H9 (cell line): Measurements from ENCODE around the gene DUSP28. TPM values are rescaled to one million over a fixed set of nuclear protein-coding genes. Genes with fewer than 3 reads are reported as not detected.

ENCODE experiments used
- DNase-seq: peaks from one replicate; pipeline ENCODE4 v3.0.0-alpha.2; 2017
- H2AFZ ChIP-seq: one replicate; pipeline ENCODE4 v1.6.1; 2013; ENCODE audit warnings: mild to moderate bottlenecking, low read length, control low read depth, moderate library complexity
- H2AK5ac ChIP-seq: 2 replicates; pipeline ENCODE4 v1.6.1; 2013; ENCODE audit warnings: low read length, control low read depth, mixed read lengths; ENCODE audit not compliant: insufficient read length
- H2BK120ac ChIP-seq: one replicate; pipeline ENCODE4 v1.6.1; 2013; ENCODE audit warnings: low read depth, mild to moderate bottlenecking, low read length, control low read depth, inconsistent platforms; ENCODE audit not compliant: poor library complexity, severe bottlenecking
- H2BK12ac ChIP-seq: 2 replicates; pipeline ENCODE4 v1.6.1; 2013; ENCODE audit warnings: low read length, control low read depth, mixed read lengths, low read depth; ENCODE audit not compliant: insufficient read length
- H2BK15ac ChIP-seq: 2 replicates; pipeline ENCODE4 v1.6.1; 2013; ENCODE audit warnings: low read depth, low read length, control low read depth
- H2BK20ac ChIP-seq: one replicate; pipeline ENCODE4 v1.6.1; 2013; ENCODE audit warnings: low read depth, mild to moderate bottlenecking, low read length, control low read depth, inconsistent platforms; ENCODE audit not compliant: poor library complexity, severe bottlenecking
- H2BK5ac ChIP-seq: 2 replicates; pipeline ENCODE4 v1.6.1; 2013; ENCODE audit warnings: low read length, control low read depth, mixed read lengths; ENCODE audit not compliant: insufficient read length
- H3K14ac ChIP-seq: 2 replicates; pipeline ENCODE4 v1.6.1; 2013; ENCODE audit warnings: low read length, control low read depth; ENCODE audit not compliant: insufficient read depth
- H3K18ac ChIP-seq: 2 replicates; pipeline ENCODE4 v1.6.1; 2013; ENCODE audit warnings: low read depth, mild to moderate bottlenecking, mixed read lengths, low read length, control low read depth; ENCODE audit not compliant: insufficient read length
- H3K23ac ChIP-seq: 2 replicates; pipeline ENCODE4 v1.6.1; 2013; ENCODE audit warnings: low read length, control low read depth, mixed read lengths, low read depth; ENCODE audit not compliant: insufficient read length
- H3K23me2 ChIP-seq: 2 replicates; pipeline ENCODE4 v1.6.1; 2013; ENCODE audit warnings: low read depth, mild to moderate bottlenecking, mixed read lengths, low read length, control low read depth; ENCODE audit not compliant: insufficient read length, poor library complexity, severe bottlenecking
- H3K27ac ChIP-seq: 2 replicates; pipeline ENCODE4 v1.5.1; 2013; ENCODE audit warnings: low read length, control low read depth, mixed read lengths, low read depth; ENCODE audit not compliant: insufficient read length
- H3K27me3 ChIP-seq: 2 replicates; pipeline ENCODE4 v1.6.1; 2013; ENCODE audit warnings: low read length, control low read depth, inconsistent platforms; ENCODE audit not compliant: insufficient read depth
- H3K4ac ChIP-seq: 2 replicates; pipeline ENCODE4 v1.6.1; 2013; ENCODE audit warnings: low read depth, mild to moderate bottlenecking, control low read depth, inconsistent platforms, low read length, moderate library complexity
- H3K4me1 ChIP-seq: 2 replicates; pipeline ENCODE4 v1.6.1; 2013; ENCODE audit warnings: low read length, control low read depth, inconsistent platforms; ENCODE audit not compliant: insufficient read depth
- H3K4me2 ChIP-seq: 2 replicates; pipeline ENCODE4 v1.6.1; 2013; ENCODE audit warnings: low read length, control low read depth, mixed read lengths; ENCODE audit not compliant: insufficient read length, insufficient read depth
- H3K56ac ChIP-seq: 2 replicates; pipeline ENCODE4 v1.6.1; 2013; ENCODE audit warnings: low read depth, mild to moderate bottlenecking, mixed read lengths, low read length, control low read depth; ENCODE audit not compliant: insufficient read length
- H3K79me1 ChIP-seq: 2 replicates; pipeline ENCODE4 v1.6.1; 2013; ENCODE audit warnings: low read depth, mild to moderate bottlenecking, moderate library complexity, low read length, control low read depth, inconsistent platforms; ENCODE audit not compliant: insufficient read depth, poor library complexity, severe bottlenecking
- H3K79me2 ChIP-seq: 2 replicates; pipeline ENCODE4 v1.6.1; 2013; ENCODE audit warnings: low read length, control low read depth, inconsistent platforms; ENCODE audit not compliant: insufficient read depth
- H3K9ac ChIP-seq: 2 replicates; pipeline ENCODE4 v1.6.1; 2013; ENCODE audit warnings: low read length, control low read depth, mixed read lengths; ENCODE audit not compliant: insufficient read length; ENCODE audit errors: extremely low read depth
- H3K9me3 ChIP-seq: one replicate; pipeline ENCODE4 v1.6.1; 2013; ENCODE audit warnings: low read depth, low read length, inconsistent platforms; ENCODE audit not compliant: control insufficient read depth
- H3T11ph ChIP-seq: one replicate; pipeline ENCODE4 v1.6.1; 2013; ENCODE audit warnings: mild to moderate bottlenecking, low read length, control low read depth, inconsistent platforms
- H4K20me1 ChIP-seq: one replicate; pipeline ENCODE4 v1.6.1; 2013; ENCODE audit not compliant: control insufficient read depth, insufficient read length, insufficient read depth
- H4K5ac ChIP-seq: 2 replicates; pipeline ENCODE4 v1.6.1; 2013; ENCODE audit warnings: low read depth, mild to moderate bottlenecking, mixed read lengths, low read length, control low read depth; ENCODE audit not compliant: insufficient read length
- H4K8ac ChIP-seq: replicated peaks from 2 replicates; pipeline ENCODE4 v1.6.1; 2013; ENCODE audit warnings: low read length, control low read depth, mixed read lengths, low read depth; ENCODE audit not compliant: insufficient read length
- H4K91ac ChIP-seq: 2 replicates; pipeline ENCODE4 v1.6.1; 2013; ENCODE audit warnings: low read depth, mild to moderate bottlenecking, moderate library complexity, mixed read lengths, low read length, control low read depth; ENCODE audit not compliant: insufficient read length
- H3K27ac Mint-ChIP-seq, 3 experiments: 2 replicates in 2 of 3; 3 replicates in 1 of 3; pipeline ENCODE4 v1.8.0; 2020 to 2021; ENCODE audit warnings: mixed read lengths in 3 of 3, mild to moderate bottlenecking in 1 of 3, moderate library complexity in 1 of 3
- H3K27me3 Mint-ChIP-seq: 2 replicates; pipeline ENCODE4 v1.8.0; 2021; ENCODE audit warnings: low read depth, mild to moderate bottlenecking, moderate library complexity, mixed read lengths
- H3K36me3 Mint-ChIP-seq, 3 experiments: 2 replicates in 2 of 3; 3 replicates in 1 of 3; pipeline ENCODE4 v1.8.0; 2020 to 2021; ENCODE audit warnings: low read depth in 3 of 3, mixed read lengths in 3 of 3; ENCODE audit not compliant: insufficient read depth in 1 of 3
- H3K4me1 Mint-ChIP-seq, 2 experiments: 2 replicates each; pipeline ENCODE4 v1.8.0; 2020; ENCODE audit warnings: mixed read lengths in 2 of 2
- H3K4me3 Mint-ChIP-seq, 2 experiments: 2 replicates in 1 of 2; 3 replicates in 1 of 2; pipeline ENCODE4 v1.8.0; 2020 to 2021; ENCODE audit warnings: mild to moderate bottlenecking in 2 of 2, mixed read lengths in 2 of 2, moderate library complexity in 1 of 2
- H3K9me3 Mint-ChIP-seq, 2 experiments: 2 replicates in 1 of 2; 3 replicates in 1 of 2; pipeline ENCODE4 v1.8.0; 2020; ENCODE audit warnings: mild to moderate bottlenecking in 2 of 2, mixed read lengths in 2 of 2, moderate library complexity in 1 of 2
- WGBS: extraction: QIAGEN DNeasy Blood & Tissue Kit; methylation state at CpG from one replicate; pipeline ENCODE4 v1.1.7; 2013; ENCODE audit warnings: missing lambda C conversion rate, low lambda C conversion rate, mixed read lengths; ENCODE audit not compliant: insufficient read length; ENCODE audit errors: extremely low coverage; 5-methylcytosine and 5-hydroxymethylcytosine counted together
- total RNA-seq: library from RNA; stranded (reverse); gene quantifications from 2 replicates; pipeline ENCODE4 v1.2.1, GENCODE V29; 2021
- TF ChIP-seq, protein P1 (sequence below): fragments of 200-600 bp; sonication (generic); conservative IDR thresholded peaks from 3 replicates; pipeline ENCODE4 v1.8.0; 2021; ENCODE audit warnings: antibody characterized with exemption, mild to moderate bottlenecking

DUSP28 gene
- total RNA-seq, 1 experiment from 2014 or later: 1.6 TPM

- Histone ChIP-seq H3K4ac (no peak overlapping the region), H3K27ac (no peak overlapping the region), H3K9ac (no peak overlapping the region), H3K79me1 (peaks cover 5% of the 10 kb centered on the region), H3K4me1 (peaks cover 12% of the 10 kb centered on the region), H2BK120ac (no peak overlapping the region), H2AFZ (no peak overlapping the region), H4K91ac (no peak overlapping the region), H3K4me2 (peak overlapping the region; percentile 77), H3K23me2 (peaks cover 14% of the 10 kb centered on the region), H4K20me1 (no peaks in the 10 kb centered on the region), H3K27me3 (no peaks in the 10 kb centered on the region), H4K5ac (no peak overlapping the region), H3T11ph (no peak overlapping the region), H2AK5ac (no peak overlapping the region), H2BK5ac (no peak overlapping the region), H3K56ac (no peak overlapping the region), H3K79me2 (peaks cover 13% of the 10 kb centered on the region), H2BK20ac (no peak overlapping the region), H3K14ac (no peak overlapping the region), H4K8ac (no peak overlapping the region), H2BK12ac (no peak overlapping the region), H3K9me3 (no peaks in the 10 kb centered on the region), H2BK15ac (no peak overlapping the region), H3K23ac (no peak overlapping the region), H3K18ac (no peak overlapping the region)
- Mint-ChIP-seq H3K36me3 (peaks cover 2 to 6% (median 5%) of the 10 kb centered on the region in 3 experiments; a peak in 5 of 7 replicates), H3K9me3 (peaks cover 0 to 2% of the 10 kb centered on the region in 2 experiments; a peak in 1 of 5 replicates), H3K4me3 (peak overlapping the region; percentile 95 to 97), H3K4me1 (peaks cover 34 to 38% of the 10 kb centered on the region in 2 experiments), H3K27ac (peak overlapping the region; percentile 25 to 53 (median 44); a peak in 3 of 7 replicates), H3K27me3 (no peaks in the 10 kb centered on the region; the same call in 1 of the 2 replicates)
- DNase-seq: peak; percentile 64
- TF ChIP-seq, protein P1, sequence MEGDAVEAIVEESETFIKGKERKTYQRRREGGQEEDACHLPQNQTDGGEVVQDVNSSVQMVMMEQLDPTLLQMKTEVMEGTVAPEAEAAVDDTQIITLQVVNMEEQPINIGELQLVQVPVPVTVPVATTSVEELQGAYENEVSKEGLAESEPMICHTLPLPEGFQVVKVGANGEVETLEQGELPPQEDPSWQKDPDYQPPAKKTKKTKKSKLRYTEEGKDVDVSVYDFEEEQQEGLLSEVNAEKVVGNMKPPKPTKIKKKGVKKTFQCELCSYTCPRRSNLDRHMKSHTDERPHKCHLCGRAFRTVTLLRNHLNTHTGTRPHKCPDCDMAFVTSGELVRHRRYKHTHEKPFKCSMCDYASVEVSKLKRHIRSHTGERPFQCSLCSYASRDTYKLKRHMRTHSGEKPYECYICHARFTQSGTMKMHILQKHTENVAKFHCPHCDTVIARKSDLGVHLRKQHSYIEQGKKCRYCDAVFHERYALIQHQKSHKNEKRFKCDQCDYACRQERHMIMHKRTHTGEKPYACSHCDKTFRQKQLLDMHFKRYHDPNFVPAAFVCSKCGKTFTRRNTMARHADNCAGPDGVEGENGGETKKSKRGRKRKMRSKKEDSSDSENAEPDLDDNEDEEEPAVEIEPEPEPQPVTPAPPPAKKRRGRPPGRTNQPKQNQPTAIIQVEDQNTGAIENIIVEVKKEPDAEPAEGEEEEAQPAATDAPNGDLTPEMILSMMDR: no peak
- WGBS: no CpG with 5 or more reads among the region's 4 CpGs
Observed at GRCh38 chr2:240584486-240585031, 24.4 kb downstream of the DUSP28 start.
